Neural cell (in vitro differentiated cells): ENCODE results near the gene NCAPH2.

ENCODE experiments used
- CTCF ChIP-seq: fragments of 450-650 bp; IDR thresholded peaks from 2 replicates; pipeline ENCODE4 v1.5.1; 2014; ENCODE audit warnings: antibody characterized with exemption, mild to moderate bottlenecking, moderate library complexity; ENCODE audit not compliant: poor library complexity, severe bottlenecking
- EP300 ChIP-seq: fragments of 450-650 bp; conservative IDR thresholded peaks from 2 replicates; pipeline ENCODE4 v1.6.1; 2014; ENCODE audit warnings: antibody characterized with exemption, mild to moderate bottlenecking, moderate library complexity; ENCODE audit not compliant: poor library complexity, severe bottlenecking
- EZH2 ChIP-seq: fragments of 200-600, 300-800 bp; shearing (Covaris generic), sonication (generic); IDR thresholded peaks from 2 replicates; pipeline ENCODE4 v1.6.1; 2014; ENCODE audit warnings: antibody characterized with exemption, low read length, borderline replicate concordance, mild to moderate bottlenecking; ENCODE audit not compliant: insufficient read depth, poor library complexity, severe bottlenecking
- MXI1 ChIP-seq: fragments of 450-650 bp; conservative IDR thresholded peaks from 2 replicates; pipeline ENCODE4 v1.6.1; 2014; ENCODE audit warnings: antibody characterized with exemption, mild to moderate bottlenecking; ENCODE audit not compliant: poor library complexity, severe bottlenecking
- POLR2AphosphoS5 ChIP-seq: IDR thresholded peaks from 2 replicates; pipeline ENCODE4 v1.6.1; 2012
- RAD21 ChIP-seq: fragments of 450-650 bp; conservative IDR thresholded peaks from 2 replicates; pipeline ENCODE4 v1.6.1; 2014; ENCODE audit warnings: antibody characterized with exemption, mild to moderate bottlenecking, moderate library complexity
- REST ChIP-seq: IDR thresholded peaks from 2 replicates; pipeline ENCODE4 v1.6.1; 2012; ENCODE audit warnings: borderline replicate concordance
- SMC3 ChIP-seq: fragments of 450-650 bp; conservative IDR thresholded peaks from 2 replicates; pipeline ENCODE4 v1.6.1; 2014; ENCODE audit warnings: antibody characterized with exemption, mild to moderate bottlenecking, moderate library complexity; ENCODE audit not compliant: poor library complexity
- TAF1 ChIP-seq: IDR thresholded peaks from 2 replicates; pipeline ENCODE4 v1.6.1; 2012; ENCODE audit warnings: low read depth

GRCh38 chr22:50516068-50516467, 8.0 kb downstream of the NCAPH2 start:
- TF ChIP-seq POLR2AphosphoS5 (no peak), CTCF (no peak), TAF1 (no peak), SMC3 (no peak), REST (no peak), EZH2 (no peak), EP300 (no peak), RAD21 (no peak), MXI1 (no peak)
